Measurements from ENCODE around the gene POLQ. TPM values are rescaled to one million over a fixed set of nuclear protein-coding genes. Genes with fewer than 3 reads are reported as not detected.

POLQ gene
- 9.5 and 10.8 TPM in 2 replicates for total RNA-seq
- polyA plus RNA-seq = 1.1 and 1.8 TPM in 2 replicates
- 2.3 and 2.7 TPM in 2 replicates for polyA plus RNA-seq (2011; cell fraction: cytosol; rRNA removed)
- polyA plus RNA-seq (2011; cell fraction: nucleus; rRNA removed) = 12.1 and 16.1 TPM in 2 replicates
- 1.7 and 4.3 TPM in 2 replicates for polyA plus RNA-seq (2012)
- 7.1 and 7.3 TPM in 2 replicates for polyA minus RNA-seq
- 12.3 TPM for polyA minus RNA-seq (2011; cell fraction: cytosol; rRNA and poly(A)+ RNA removed)
- polyA minus RNA-seq (2011; cell fraction: nucleus; rRNA and poly(A)+ RNA removed) = 15.4 and 23.1 TPM in 2 replicates
- Bru-seq, nascent RNA = percentile 78 among the genes with signal in this experiment
- BruChase-seq, experiment 1, labeled RNA remaining after a 6-hour chase = percentile 61 among the genes with signal in this experiment
- BruChase-seq, experiment 2, labeled RNA remaining after a 2-hour chase = percentile 70 among the genes with signal in this experiment
- long read RNA-seq, full-length matches to known transcripts = 2 of 7 reads
- long read RNA-seq, partial matches to known transcripts = 3 of 7 reads
- long read RNA-seq, other reads (novel, unspliced or antisense) = 2 of 7 reads

DNA sequence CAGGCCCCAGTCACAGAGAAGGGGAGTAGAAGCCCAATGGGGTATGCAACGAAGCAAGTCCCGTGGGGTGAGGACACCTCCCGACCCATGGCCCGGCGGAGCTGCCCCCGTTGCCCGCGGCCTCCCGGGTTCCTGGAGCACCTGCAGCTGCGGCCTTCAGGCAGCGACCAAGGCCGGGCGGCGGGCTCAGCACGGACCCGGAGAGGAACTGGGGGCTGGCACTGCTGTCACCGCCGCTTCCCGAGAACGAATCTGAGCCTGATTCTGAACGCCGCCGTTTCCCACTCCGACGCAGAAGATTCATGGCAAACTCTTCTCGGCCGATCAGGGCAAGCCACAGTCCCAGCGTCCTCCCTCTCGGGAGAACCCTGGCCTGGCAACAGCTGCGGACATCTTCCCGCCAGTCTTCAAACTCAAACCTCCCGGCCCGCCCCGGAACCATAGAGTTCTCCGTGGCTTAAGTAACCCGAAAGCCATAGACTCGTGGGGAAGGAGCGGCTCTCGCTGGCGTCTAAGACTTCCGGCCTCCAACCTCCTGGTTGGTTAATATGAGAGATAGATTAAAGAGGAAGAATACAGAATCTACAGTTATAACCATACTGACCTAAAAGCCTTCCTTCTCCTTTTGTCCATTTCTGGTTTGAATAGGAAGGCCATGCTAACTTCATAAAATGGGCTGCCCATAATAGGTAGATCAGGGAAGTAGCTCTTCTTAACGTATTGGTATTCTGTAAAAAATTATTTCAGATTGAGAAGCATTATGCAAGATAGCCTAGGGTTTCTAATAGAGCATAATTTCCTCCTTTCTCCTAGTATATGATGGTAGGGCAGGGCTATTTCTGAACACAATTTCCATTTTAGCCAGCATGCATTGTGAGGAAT is at the start of gene POLQ:
TSS of gene POLQ (minus strand) at position 415 of the 882 bp plus-strand sequence. CDS start at position 304, 111 bp downstream.
- intact Hi-C loops (cut with micrococcal nuclease) (loop anchor here (1.0 to 10.0 kb wide), 13 partner anchors 116 to 1709 kb away; partner anchors contain the start of genes EAF2, FAM162A, GOLGB1 and HCLS1), dilution Hi-C loops (cut with MboI; ENCODE audit: extremely low pct_ligation_motif_present, low sequenced_read_pairs) (no loop called here)
- TF ChIP-seq POLR2AphosphoS5 (IDR thresholded peaks at IDR 0.05; ENCODE audit: insufficient read depth, low read depth, low read length) (peak; percentile 75), POLR2A (IDR thresholded peaks at IDR 0.05; ENCODE audit: low read depth, low read length) (peak; percentile 60), FOS (IDR thresholded peaks at IDR 0.05; ENCODE audit: borderline replicate concordance, insufficient read depth, low read length) (no peak)
- no peaks in the 10 kb centered on the region for H3K27me3 ChIP-seq (ENCODE audit: control insufficient read depth in 2 of 2, insufficient read depth in 2 of 2, low read length in 2 of 2)
- TSS peak; percentile 93 for BruUV-seq (replicated peaks)
- H3K27ac ChIP-seq (ENCODE audit: insufficient read depth, low read depth, low read length) = peak within 1 kb of the TSS; percentile 17
- H3K9me3 ChIP-seq (replicated peaks; ENCODE audit: control insufficient read depth, insufficient read depth, low read length) = no peaks in the 10 kb centered on the region
- FAIRE-seq = peak; percentile 96
- H3K9ac ChIP-seq (replicated peaks; ENCODE audit: extremely low read depth, insufficient read depth, low read length) = peak within 1 kb of the TSS; percentile 67
- H3K79me2 ChIP-seq (ENCODE audit: control insufficient read depth, insufficient read depth, low read length) = peaks cover 24% of the 10 kb centered on the region
- H3K36me3 ChIP-seq (ENCODE audit: control insufficient read depth in 2 of 2, extremely low read depth in 1 of 2, insufficient read depth in 2 of 2, low read length in 2 of 2) = no peaks in the 10 kb centered on the region
- ChIA-PET CTCF (interaction anchor here (0.8 to 3.6 kb wide), 16 partner anchors 9 to 1943 kb away, joined by 3 to 36 read pairs (median 6); partner anchors contain the start of genes FAM162A and PARP14), POLR2A (interaction anchor here (0.7 kb wide), 1 partner anchor 198 kb away, joined by 3 read pairs; no protein-coding TSS in a partner anchor)
- H3K4me2 ChIP-seq (ENCODE audit: insufficient read depth, low read length) = peak within 1 kb of the TSS; percentile 98
- peak; percentile 91 for DNase-seq (ENCODE audit: low read depth, low spot score)
- H3K4me1 ChIP-seq (ENCODE audit: control insufficient read depth, extremely low read depth, insufficient read depth, low read length) = peaks cover 12% of the 10 kb centered on the region
- H4K20me1 ChIP-seq (replicated peaks; ENCODE audit: control insufficient read depth, extremely low read depth, insufficient read depth, low read length) = no peaks in the 10 kb centered on the region
- peak within 1 kb of the TSS; percentile 65 to 93 (median 67) for H3K4me3 ChIP-seq (replicated peaks in 1 of 3; ENCODE audit: insufficient read depth in 1 of 3, low read depth in 1 of 3, low read length in 3 of 3)
- peak within 1 kb of the TSS; percentile 99 for H2AFZ ChIP-seq (ENCODE audit: low read depth, low read length)
- no peaks in the 10 kb centered on the region for H3K9me1 ChIP-seq (replicated peaks; ENCODE audit: control insufficient read depth, extremely low read depth, insufficient read depth, low read length)

GRCh38 chr3:121594850-121595249 is 49.1 kb upstream of the POLQ start:
- ChIA-PET POLR2A (no interaction called here), CTCF (no interaction called here)
- H3K27me3 ChIP-seq (ENCODE audit: control insufficient read depth in 2 of 2, insufficient read depth in 2 of 2, low read length in 2 of 2) = peaks cover 5 to 11% of the 10 kb centered on the region in 2 experiments
- no peak overlapping the region for H3K4me3 ChIP-seq (replicated peaks in 1 of 3; ENCODE audit: insufficient read depth in 1 of 3, low read depth in 1 of 3, low read length in 3 of 3)
- no peak for FAIRE-seq
- intact Hi-C loops (cut with micrococcal nuclease) (no loop called here), dilution Hi-C loops (cut with MboI; ENCODE audit: extremely low pct_ligation_motif_present, low sequenced_read_pairs) (no loop called here)
- no peak for DNase-seq (ENCODE audit: low read depth, low spot score)
- H3K4me2 ChIP-seq (ENCODE audit: insufficient read depth, low read length) = no peak overlapping the region
- TF ChIP-seq, protein P1, sequence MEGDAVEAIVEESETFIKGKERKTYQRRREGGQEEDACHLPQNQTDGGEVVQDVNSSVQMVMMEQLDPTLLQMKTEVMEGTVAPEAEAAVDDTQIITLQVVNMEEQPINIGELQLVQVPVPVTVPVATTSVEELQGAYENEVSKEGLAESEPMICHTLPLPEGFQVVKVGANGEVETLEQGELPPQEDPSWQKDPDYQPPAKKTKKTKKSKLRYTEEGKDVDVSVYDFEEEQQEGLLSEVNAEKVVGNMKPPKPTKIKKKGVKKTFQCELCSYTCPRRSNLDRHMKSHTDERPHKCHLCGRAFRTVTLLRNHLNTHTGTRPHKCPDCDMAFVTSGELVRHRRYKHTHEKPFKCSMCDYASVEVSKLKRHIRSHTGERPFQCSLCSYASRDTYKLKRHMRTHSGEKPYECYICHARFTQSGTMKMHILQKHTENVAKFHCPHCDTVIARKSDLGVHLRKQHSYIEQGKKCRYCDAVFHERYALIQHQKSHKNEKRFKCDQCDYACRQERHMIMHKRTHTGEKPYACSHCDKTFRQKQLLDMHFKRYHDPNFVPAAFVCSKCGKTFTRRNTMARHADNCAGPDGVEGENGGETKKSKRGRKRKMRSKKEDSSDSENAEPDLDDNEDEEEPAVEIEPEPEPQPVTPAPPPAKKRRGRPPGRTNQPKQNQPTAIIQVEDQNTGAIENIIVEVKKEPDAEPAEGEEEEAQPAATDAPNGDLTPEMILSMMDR (IDR thresholded peaks at IDR 0.05; ENCODE audit: extremely low read depth in 1 of 2, insufficient read depth in 1 of 2, low read depth in 1 of 2, low read length in 2 of 2) = no peak
- no peak for TF ChIP-seq POLR2A (IDR thresholded peaks at IDR 0.05; ENCODE audit: low read depth, low read length)
- TF ChIP-seq MYC (IDR thresholded peaks at IDR 0.05; ENCODE audit: low read depth, low read length) = no peak
- TF ChIP-seq FOS (IDR thresholded peaks at IDR 0.05; ENCODE audit: borderline replicate concordance, insufficient read depth, low read length) = no peak
- TF ChIP-seq GATA2 (IDR thresholded peaks at IDR 0.05; ENCODE audit: insufficient read depth, insufficient read length, low read depth, low read length) = no peak
- no peak for TF ChIP-seq MAX (IDR thresholded peaks at IDR 0.05; ENCODE audit: insufficient read depth, insufficient read length)
- TF ChIP-seq POLR2AphosphoS5 (IDR thresholded peaks at IDR 0.05; ENCODE audit: insufficient read depth, low read depth, low read length) = no peak
- TF ChIP-seq JUN (IDR thresholded peaks at IDR 0.05; ENCODE audit: borderline replicate concordance, insufficient read depth, insufficient read length, low read depth) = no peak
- TF ChIP-seq EZH2 (IDR thresholded peaks at IDR 0.05; ENCODE audit: borderline replicate concordance, low read depth, low read length, severe bottlenecking) = no peak
- no peaks in the 10 kb centered on the region for H3K36me3 ChIP-seq (ENCODE audit: control insufficient read depth in 2 of 2, extremely low read depth in 1 of 2, insufficient read depth in 2 of 2, low read length in 2 of 2)
- no peak overlapping the region for H3K9ac ChIP-seq (replicated peaks; ENCODE audit: extremely low read depth, insufficient read depth, low read length)
- no peaks in the 10 kb centered on the region for H3K9me1 ChIP-seq (replicated peaks; ENCODE audit: control insufficient read depth, extremely low read depth, insufficient read depth, low read length)
- no peaks in the 10 kb centered on the region for H3K9me3 ChIP-seq (replicated peaks; ENCODE audit: control insufficient read depth, insufficient read depth, low read length)
- H3K4me1 ChIP-seq (ENCODE audit: control insufficient read depth, extremely low read depth, insufficient read depth, low read length) = no peaks in the 10 kb centered on the region
- H4K20me1 ChIP-seq (replicated peaks; ENCODE audit: control insufficient read depth, extremely low read depth, insufficient read depth, low read length) = no peaks in the 10 kb centered on the region
- H2AFZ ChIP-seq (ENCODE audit: low read depth, low read length) = no peak overlapping the region
- H3K79me2 ChIP-seq (ENCODE audit: control insufficient read depth, insufficient read depth, low read length) = no peaks in the 10 kb centered on the region
- no peak overlapping the region for H3K27ac ChIP-seq (ENCODE audit: insufficient read depth, low read depth, low read length)
- no TSS peak for BruUV-seq (replicated peaks)

All from endothelial cell of umbilical vein (primary cell).